ENCODE results near the gene ETFA.

The ETFA gene

GRCh38 chr15:76176487-76177085 lies 134.7 kb downstream of the ETFA start:
- H3K4me3 ChIP-seq (ENCODE audit: low read depth, low read length): no peak overlapping the region

DNA sequence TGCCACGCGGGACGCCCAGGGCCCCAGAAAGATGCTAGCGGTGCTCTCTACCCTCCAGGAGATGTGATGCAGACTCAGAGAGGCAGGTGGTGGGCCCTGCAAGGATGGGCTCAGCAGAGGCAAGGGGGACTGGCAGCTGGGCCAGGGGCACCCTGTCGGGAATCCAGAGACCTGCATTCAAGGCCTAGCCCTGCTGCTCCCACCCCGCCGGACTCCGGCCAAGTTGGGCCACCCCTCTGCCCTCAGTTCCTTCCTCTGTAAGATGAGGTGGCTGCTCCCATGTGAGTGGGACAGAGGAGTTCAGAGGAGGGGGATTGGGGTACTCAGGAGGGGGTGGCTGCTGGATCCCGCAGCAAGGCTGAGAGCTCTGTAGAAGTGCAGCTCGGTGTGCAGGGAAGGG lies 135.2 kb downstream of the ETFA start:
- no peak overlapping the region for H3K4me3 ChIP-seq (ENCODE audit: low read depth, low read length)

DNA sequence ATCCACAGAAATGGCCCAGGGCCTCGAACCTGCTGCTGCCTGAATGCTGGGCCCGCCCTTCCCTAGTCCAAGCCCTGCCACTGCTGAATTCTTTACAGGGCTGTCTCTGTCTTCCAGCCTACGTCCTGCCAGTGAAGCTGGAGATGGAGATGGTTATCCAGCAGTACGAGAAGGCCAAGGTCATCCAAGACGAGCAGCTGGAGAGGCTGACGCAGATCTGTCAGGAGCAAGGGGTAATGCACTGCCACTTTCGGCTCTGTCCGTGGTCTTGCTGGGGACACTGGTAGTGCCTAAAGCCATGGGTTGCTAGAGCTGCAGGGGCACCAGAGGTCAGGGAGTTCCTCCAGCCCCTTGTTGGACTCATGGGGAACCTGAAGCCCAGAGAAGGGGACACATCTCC lies 135.8 kb downstream of the ETFA start:
- no peak overlapping the region for H3K4me3 ChIP-seq (ENCODE audit: low read depth, low read length)

DNA sequence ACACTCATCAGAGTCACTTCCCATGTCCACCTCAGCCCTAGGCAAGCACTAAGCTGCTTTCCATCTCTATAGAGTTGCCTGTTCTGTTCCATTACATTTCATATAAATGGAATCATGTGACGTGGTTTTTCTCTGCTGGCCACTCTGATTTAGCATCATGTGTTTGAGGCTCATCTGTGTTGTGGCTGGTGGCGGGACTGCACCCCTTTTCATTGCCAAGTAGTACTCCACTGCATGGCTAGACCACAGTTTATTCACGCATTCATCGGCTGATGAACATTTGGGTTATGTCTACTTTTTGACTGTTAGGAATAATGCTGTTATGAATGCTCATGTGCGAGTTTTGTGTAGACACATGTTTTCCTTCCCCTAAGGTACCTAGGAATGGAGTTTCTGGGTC lies 136.6 kb downstream of the ETFA start:
- H3K4me3 ChIP-seq (ENCODE audit: low read depth, low read length): no peak overlapping the region

DNA sequence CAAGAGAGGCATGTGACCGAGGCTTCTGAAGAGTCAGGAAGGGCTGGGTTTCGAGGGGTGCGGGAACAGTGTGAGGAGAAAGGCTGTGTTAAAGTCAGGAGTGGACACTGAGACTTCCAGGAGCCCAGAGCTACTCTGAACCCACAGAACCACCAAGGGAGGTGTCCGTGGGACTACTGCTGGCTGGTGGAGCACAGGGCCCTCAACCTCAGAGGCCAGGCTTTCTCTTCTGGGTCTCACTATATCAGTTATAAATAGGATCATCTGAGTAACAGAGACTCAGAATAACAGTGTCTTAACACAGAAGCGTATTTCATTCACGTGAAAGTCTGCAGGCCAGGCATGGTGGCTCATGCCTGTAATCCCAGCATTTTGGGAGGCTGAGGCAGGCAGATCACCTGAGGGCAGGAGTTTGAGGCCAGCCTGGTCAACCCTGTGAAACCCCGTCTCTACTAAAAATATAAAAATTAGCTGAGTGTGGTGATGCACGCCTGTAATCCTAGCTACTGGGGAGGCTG lies 137.9 kb downstream of the ETFA start:
- H3K4me3 ChIP-seq (ENCODE audit: low read depth, low read length): no peak overlapping the region

- H3K4me3 ChIP-seq (ENCODE audit: low read depth, low read length): no peak overlapping the region
These were observed 138.5 kb downstream of the ETFA start for GRCh38 chr15:76172782-76173181.

DNA sequence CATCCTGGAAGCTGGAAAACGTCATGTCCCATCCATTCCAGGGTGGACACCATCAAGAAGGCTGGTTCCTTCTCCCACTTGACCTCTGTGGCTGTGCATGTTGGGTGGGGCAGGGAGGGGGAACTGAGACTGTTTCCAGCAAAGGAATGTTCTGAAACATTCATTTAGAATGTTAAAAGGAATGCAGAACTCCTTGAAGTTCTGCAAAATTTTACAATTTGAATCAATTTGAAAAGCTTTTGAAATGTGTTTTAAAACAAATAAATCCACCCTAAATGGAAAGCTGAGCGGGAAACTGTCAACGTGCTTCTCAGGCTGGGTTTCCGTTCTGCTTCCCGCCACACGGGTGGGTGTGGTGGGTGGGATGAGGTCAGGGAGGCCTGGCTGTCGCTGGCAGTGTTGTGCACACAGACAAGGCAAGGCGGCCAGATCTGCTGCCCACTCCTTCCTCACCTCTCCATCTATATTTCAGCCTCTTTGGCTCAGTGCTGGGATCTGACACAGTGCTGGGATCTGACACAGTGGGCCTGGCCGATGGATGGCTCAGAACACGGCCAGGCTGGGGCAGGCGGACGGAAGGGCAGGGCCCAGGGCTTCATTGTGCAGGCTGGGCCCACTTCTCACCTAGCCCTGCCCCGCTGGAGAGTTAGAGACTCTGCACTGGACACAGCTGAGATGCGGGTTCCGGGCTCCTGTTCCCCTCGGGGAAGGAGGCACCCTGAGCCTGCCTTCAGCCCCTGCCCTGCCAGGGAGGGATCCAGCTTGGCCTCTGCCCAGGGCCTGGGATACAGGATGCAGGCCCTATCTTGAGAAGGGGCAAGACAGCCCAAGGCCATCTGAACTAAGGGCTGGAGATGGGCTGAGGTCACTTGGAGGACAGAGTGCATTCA lies 141.1 kb downstream of the ETFA start:
- H3K4me3 ChIP-seq (ENCODE audit: low read depth, low read length): no peak overlapping the region

GRCh38 chr15:76169018-76169417 lies 142.3 kb downstream of the ETFA start:
- H3K4me3 ChIP-seq (ENCODE audit: low read depth, low read length): no peak overlapping the region

- no peak overlapping the region for H3K4me3 ChIP-seq (ENCODE audit: low read depth, low read length)
These were observed 142.9 kb downstream of the ETFA start for GRCh38 chr15:76168237-76168984.

DNA sequence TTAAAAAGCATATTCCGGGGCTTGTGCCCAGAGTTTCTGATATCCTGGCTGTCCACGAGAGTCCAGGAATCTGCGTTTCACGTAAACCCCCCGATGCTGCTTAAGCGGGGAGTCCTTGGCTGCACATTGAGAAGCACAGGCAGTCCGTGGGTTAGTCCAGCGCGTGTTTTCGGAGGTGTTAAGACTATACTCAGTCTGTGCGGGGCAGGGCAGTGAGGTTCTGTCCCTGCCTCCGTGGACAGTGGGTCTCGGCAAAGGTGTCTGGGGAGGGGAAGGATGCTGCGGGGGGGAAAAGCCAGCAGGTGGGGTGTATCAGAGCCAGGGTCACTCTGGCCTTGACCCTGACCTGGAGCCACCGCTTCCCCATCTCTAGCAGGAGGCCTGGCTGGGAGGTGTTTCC lies 145.3 kb downstream of the ETFA start:
- H3K4me3 ChIP-seq (ENCODE audit: low read depth, low read length): no peak overlapping the region
